TTC549 (cell line): ENCODE results near the gene NPTX1.

Experiments
- FAIRE-seq: peaks from 2 replicates; lab custom pipeline; 2012; peaks lifted over from hg19 to GRCh38; lab: Jason Lieb, UNC

The NPTX1 gene

DNA sequence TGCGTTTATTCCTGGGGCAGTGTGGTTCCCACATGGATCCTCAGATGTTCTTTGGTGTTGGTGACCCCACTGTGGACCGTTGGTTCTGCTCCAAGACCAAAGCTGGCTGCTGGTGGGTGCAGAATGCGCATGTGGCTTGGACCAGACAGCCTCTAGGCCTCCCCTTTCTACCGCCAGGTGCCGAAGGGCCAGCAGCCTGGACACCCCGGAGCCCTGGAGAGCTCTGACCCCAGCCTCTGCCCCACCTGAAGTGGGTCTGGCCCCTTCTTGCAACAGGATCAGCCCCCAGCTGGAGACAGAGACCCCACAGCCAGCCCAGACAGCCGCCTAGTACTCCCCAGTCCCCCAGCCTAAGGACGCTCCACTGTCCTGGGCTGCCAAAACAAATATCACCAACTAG, 18.4 kb downstream of the NPTX1 start:
- FAIRE-seq: no peak

DNA sequence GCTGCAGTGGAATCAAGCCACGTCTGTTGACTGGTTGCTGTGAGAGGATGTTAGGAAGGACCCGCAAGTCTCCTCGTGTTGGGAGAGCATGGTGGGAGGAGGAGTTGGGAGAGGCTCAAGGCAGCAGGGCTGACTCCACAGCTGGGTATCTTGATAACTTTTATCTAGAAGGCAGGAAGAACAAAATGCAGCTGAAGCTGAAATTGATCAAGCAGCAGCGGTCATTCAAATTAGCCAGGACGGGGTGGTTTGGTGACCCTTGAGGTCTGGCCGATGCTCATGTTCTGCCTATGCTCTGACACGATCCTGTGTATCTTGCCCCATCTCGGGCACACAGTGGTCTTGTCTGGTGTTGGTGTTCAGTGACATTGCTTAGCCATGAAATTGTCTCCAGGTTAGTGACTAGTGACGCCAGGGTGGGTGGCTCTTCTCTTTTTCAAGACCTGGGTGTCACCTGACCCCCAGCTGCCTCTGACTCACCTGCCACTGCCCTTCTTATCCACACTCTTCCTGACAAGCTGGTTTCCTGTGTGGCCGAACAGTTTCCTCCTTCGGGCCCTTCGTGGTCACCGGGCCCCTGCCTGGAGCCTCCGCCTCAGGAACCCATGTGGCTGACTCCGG, 19.1 kb downstream of the NPTX1 start:
- FAIRE-seq: no peak

DNA sequence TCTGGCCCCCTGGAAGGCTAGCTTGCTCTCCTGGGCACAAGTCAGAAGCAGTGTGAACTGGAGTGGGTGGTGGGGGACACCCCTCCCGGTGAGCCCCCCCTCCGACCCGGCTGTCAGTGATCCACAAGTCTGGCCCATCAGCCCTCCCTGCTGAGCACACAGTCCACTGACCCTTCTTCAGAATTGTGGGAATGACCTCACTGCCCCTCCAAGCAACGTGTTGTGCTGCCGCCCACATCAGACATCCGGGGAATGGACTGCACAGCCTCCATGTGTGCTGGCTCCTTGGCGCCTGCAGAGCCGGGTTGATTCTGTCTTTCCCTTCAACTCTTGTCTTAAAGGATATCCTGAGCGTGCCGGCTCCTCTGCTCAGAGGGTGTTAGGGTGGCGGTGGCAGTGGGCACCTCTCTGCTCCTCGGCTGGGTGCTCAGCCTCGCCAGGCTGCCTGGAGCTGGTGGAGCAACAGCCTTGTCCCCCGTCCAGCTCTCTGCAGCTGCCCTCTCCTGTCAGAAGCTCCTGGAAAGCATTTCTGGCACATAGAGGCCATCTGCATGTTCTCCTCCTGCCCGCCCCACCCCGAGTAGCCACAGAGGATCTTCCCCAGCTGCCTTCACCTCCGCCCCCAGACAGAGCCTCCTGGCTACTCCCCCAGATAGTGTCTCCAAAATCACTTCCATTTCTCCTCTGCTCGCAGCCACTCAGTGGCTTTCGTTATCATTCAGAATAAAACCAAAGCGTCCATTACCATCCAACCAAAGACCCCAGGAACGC, 19.8 kb downstream of the NPTX1 start:
- no peak for FAIRE-seq

DNA sequence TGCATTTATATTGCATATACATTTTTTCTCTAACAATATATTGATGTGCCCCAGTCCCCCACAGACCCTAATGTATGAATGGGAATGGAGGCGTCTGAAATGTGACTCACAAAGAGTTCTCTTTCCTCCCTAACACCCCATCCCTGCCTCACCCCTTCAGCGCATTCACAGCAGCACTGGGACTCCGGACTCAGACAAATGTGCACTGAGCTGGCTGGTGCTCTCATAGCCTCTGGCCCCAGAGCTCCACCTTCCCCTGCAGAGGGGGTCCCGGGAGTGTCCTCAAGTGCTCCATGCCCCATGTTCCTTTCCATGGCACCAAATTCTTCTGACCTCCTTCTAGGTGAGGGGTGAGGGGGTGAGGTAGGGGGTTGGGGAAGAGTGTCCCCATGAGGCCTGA, 20.6 kb downstream of the NPTX1 start:
- no peak for FAIRE-seq

DNA sequence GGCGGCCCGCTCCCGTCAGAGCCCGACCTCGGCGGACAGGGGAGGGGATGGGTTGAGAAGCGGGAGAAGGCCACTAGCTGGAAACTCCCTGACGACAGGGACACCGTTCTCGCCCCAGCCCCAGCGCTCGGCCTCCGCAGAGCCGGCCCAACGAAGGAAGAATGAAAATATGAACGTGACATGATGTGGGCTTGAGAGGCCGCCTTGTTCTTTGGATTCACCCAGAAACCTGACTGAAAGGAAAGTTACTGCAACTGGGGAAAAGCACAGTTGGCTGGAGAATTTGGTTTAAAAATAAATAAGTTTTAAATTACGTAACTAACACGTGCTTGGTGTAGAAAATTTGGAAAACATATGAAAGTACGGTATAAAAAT, 21.1 kb downstream of the NPTX1 start:
- no peak for FAIRE-seq

DNA sequence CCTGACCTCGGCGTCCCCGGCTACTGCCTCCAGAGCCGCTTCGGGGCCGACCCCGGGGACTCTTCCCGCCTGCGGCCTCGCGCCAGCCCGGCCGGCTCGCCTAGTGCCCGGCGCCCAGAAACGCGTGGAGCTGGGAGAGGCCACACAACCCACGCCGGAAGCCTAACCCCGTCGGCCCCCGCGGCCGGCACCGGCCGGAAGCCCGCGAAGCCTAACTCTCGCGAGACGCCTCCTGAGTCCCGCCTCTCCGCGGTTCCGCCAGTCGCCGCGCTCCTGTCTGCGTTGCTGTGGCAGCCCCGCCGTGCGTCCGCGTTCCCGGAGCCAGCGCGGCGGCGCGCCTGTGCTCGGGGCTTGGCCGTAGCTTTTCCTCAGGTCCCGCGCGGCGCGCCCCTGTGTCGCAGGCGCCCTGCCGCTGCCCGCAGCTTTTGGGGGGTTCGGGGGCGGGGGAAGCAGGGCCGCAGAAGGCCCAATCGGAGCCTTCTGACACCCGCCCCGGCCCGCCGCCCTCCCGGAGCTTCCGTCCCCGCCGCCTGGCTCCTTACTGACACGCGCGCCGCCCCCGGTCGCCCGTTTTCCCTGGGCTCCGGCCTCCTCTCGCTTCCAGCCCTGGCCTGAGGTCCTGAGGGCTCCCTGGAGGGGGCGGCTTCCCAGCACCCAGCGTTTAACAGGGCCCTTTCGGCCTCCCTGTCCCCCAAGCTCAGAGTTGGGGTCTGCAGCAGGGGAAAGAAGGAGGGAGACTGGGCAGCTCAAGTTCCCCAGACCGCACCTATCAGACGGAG, 21.7 kb downstream of the NPTX1 start:
- FAIRE-seq: no peak

DNA sequence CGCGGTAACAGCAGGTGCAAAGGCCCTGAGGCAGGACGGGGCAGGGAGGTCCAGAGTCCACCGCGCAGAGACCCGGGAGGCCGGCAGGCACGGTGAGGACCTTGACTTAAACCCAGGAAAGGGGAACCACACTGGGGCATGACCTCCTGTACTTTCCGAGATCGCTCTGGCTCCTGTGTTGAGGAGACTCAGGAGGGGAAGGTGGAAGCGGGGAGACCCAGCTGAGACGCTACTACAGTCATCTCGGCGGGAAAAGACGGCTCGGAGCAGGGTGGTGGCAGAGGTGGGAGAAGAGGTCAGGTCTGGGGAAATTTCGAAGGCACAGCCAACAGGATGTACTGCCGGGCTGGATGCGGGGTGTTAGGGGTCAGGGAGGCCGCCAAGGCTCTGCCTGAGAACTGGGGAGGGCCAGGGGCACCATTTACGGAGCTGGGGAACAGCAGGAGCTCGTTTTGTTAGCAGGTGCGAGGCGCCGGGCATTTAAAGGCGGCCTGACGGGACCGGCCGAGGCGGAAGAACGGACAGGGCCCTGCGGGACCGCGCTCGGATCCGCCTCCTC, 22.3 kb downstream of the NPTX1 start:
- FAIRE-seq: no peak

DNA sequence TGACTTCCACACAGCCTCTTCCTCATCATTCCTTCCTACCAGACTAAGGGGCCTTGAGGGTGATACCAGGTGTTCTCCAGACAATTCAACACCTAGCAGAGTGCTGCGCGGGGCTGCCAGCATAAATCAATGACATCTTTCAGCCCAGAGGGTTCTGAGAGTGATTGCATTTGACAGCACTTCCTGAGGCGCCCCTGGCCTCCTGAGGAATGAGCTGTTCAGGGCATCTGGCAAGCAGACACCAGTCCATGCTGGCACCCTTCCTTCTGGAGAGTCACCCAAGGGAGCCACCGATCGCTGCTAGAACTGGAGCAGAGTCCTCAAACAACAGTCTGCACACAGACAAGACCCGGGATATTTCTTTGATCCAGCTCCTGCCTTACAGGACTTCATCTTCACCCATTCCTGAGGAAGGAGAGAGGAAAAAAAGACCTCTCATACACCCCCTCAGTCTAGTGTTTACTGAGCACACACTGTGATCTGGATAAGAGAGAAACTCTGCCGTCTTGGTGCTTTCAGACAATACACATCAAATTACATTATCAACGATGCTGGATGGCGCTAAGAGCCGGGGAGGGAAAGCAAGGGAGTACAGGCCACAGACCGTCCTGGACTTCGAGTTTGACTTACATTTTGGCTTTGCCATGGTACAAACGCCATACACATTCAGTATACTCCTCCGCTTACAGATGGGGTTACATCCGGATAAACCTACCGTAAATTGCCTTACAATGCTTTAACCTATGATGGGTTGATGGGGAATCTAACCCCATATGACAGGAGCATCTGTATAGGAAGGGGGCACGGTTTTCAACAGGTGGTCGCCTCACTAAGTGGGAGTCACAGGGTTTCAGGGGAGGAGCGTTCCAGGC, 23.0 kb downstream of the NPTX1 start:
- FAIRE-seq: no peak

DNA sequence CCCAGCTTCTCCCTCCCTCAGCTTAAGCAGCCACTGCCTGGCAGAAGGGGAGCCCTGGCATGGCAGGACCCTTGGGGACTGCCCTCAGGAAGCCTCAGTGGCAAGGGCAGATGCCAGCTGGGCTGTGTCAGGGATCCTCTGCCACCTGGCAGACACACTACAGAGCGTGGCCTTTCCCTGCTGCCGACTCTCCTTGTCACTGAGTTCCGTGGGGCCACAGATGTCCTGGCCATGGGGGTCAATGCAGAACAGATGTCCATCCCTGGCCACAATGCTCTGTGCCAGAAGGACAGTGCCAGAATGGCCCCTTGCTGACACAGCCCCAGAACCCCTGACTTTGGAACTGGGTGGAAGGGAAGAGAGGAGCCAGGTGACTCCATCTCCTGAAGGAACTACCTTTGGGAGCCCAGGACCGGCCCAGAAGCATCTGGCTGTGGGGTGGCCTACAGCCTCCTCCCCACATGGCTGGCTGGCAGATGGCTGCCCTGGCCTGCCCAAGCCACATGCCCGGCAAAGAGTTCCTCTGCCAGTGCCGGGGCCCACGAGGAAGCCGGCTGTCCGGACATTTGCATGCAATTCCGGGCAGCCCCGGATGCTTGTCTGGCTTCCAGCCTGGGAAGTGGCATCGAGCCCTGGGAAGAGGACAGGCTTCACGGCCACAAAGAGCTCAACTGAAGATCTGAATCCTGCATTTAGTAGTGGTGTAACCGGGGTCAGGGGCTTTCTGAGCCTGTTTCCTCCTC, 24.1 kb downstream of the NPTX1 start:
- no peak for FAIRE-seq

DNA sequence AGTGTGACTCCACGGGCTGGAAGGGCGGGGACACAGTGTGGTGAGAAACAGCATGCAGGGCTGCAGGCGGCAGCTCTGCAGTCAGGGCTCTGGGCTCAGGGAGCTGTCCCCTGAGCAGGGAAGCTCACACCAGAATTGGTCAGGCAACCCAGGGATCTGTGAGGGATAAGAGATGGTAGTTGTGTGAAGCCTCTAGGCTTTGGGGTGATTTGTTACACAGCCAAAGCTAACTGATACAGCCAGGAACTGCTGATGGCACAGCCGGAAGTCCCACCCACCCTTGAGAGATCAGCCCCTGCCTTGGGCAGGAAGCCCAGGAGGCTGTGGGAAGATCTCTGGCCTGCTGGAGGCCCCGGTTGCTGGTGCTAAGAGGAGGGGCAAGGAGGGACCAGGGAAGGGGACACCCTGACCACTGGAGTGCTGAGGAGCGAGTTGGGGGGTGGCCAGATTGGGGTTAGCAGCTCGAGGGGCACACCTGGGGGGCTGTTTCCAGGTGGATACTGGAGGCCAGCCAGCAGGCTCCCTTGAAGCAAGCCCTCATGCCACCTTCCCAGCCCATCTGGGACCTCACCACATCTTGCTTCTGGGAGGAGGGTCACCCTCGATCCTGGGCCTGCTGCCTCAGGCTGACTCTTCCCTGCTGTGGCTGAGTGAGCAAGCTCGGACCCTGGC, 25.2 kb downstream of the NPTX1 start:
- FAIRE-seq: no peak

DNA sequence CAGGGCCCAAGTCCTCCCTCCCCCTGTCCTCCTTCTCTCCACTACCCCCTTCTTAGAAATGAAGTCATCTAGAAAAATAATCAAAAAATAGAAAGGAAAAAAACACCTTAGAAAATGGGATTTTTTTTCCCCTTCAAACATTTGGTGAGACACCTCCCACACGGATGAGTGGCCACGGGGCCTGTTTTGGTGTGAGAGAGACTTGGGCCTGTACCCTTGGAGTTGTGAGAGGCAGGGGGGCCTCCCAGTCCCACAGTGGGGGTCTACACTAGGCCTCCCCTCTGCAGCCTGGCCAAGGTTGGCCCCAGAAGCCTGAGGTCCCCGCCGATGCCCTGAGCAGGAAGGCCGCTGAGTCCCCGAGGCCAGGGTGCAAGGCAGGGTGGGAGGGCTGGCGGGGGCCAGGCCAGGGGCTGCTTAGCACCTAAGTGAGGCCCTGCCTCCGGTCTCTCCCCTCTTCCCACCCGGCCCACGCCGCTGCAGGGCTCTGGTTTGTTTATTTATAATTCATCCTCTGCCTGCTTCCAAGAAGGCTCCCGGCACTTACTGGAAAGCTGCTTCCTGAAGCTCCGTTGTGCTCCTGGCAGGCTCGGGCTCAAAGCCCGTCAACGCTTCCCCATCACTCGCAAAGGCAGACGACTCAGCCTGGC, 26.4 kb downstream of the NPTX1 start:
- no peak for FAIRE-seq

DNA sequence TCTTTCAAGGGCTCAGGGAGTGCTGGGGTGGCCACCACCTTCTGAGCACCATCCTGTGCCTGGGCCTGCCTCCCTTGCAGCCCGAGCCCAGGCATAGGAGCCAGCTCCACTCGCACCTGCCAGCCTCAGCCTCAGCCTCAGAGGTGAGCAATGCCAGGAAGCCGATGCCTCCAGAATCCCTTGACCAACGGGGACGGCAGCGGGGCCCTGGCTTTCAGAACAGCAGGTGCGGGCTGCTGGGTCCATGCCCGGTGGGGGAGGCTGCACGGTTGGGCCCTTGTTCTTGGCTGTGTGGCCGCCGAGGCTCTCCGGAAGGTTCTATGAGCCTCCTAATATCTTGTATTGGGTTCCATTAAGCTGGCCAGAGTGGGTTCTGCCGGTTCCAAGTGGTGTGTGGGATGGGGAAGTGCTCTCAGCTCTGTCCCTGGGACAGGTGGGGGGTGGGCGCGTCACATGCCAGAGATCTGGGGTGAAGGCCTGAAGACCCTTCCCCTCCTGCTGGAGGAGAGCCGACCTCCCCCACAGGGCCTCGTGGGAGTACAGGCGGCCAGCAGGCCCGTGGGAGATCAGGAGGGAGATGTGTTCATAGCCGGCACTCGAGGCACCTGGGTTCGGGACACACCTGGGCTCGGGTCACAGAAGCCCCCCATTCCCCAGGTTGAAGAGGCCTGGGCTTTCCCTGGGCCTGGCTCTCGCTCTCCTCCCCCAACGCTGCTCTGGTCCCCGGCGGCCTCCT, 27.0 kb downstream of the NPTX1 start:
- FAIRE-seq: no peak

DNA sequence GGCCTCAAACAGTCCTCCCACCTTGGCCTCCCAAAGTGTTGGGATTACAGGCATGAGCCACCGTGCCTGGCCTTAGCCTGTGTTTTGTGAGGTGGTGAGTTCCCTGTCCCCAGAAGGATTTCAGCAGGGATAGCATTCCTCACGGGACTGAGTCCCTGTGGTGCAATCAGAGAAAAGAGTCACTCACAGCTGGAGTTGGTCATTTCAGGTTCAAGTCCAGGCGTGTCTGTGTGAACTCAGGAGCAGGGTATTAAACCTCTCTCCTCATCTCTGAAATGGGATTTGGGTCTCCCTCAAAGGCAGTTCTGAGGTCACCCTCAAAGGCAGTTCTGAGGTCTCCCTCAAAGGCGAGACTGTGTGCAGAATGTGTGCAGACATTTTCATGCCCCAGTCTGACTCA, 28.6 kb downstream of the NPTX1 start:
- FAIRE-seq: no peak

DNA sequence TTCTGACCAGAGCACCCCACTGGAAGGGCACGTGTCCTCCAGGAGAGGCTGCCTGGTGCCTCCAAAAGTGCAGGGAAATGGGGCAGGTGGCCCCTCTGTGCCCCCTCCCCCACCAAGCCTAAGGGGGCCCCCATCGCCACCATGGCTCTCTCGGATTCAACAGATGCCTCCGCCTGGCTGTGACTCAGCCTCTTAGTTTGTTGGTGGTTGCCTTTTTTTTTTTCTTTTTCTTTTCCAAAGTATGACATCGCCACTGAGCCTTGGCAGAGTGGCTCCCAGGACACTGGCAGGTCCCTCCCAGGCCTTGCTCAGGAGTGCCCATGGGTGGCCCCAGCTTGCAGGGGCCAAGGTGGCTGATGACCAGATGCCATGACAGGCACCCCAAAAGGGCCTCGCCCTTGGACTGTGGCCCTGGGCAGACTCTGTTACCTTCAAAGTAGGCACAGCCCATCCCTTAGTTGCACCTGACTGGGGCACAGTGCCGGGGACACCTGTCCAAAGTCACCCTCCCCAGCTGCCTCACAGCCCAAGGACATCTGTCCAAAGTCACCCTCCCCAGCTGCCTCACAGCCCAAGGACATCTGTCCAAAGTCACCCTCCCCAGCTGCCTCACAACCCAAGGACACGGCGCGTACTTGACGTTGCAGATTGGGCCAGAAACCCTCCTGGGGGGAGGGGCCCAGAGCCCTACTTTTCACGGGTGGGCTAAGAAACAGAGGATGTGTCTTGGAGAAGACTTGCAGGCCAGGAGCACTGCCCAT, 29.6 kb downstream of the NPTX1 start:
- no peak for FAIRE-seq

DNA sequence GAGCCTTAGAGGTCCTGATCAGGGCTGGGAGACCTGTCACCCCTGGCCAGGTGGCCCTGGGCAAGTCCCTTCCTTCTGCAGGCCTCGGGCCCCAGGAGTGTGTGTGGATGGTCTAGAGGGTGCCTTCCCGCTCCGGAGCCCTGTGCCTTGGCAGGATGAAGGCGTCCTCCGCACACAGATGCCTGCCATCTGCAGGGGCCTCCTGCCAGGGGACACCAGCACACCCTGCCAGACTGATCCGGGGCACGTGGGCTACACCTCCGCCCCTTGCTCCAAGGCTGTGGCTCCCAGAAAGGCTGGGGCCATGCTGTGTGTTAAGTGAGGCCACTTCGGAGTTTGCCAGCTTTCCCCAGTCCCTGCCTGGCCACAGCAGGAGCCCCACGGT, 30.7 kb downstream of the NPTX1 start:
- no peak for FAIRE-seq

DNA sequence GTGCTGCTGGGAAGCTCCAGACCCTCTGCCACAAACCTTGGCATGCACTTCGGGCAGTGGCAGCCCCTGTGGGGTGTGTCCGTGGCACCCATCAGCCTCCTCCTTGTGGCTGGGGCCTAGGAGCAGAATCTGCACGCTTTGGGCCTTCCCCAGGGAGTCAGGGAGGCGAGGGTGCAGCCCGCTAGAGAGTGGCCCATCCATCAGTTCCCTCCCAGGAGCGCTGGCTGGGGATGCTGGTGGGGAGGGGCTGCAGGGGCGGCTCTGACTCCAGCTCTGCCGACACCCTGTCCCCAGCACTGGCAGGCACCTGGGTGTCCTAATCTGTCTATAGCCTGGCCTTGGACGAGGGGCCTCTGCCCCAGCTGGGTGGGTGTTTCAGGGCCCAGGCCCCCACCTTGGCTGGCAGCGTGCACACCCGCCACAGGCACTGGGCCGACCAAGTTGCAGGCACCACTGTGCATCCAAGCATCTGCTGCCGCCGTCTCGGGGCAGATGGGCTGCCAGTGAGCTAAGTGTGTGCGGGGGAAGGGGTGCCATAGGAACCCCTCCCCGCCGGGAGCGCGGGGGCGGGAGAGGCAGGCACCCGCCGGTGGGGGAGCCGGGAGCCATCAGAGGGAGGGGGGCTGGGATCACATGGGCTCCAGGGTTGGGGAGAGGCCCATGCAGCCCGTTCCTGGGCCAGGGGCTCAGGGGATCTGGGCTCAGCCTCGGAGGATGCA, 31.2 kb downstream of the NPTX1 start:
- FAIRE-seq: no peak

DNA sequence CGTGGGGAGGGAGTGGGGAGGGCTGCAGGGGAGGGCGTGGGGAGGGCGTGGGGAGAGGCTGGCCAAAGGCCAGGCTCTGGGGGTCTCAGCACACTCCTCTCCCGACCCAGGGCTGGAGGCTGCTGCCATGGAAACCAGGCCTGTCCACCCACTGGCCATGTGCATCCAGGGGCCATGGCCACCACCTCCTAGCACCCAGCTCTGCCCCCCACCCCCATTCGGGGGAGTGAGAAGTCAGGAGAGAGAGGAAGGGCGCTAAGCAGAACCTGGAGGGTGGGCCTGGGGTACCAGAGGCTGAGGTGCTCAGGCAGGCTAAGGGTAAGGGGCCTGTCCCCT, 31.8 kb downstream of the NPTX1 start:
- FAIRE-seq: no peak

DNA sequence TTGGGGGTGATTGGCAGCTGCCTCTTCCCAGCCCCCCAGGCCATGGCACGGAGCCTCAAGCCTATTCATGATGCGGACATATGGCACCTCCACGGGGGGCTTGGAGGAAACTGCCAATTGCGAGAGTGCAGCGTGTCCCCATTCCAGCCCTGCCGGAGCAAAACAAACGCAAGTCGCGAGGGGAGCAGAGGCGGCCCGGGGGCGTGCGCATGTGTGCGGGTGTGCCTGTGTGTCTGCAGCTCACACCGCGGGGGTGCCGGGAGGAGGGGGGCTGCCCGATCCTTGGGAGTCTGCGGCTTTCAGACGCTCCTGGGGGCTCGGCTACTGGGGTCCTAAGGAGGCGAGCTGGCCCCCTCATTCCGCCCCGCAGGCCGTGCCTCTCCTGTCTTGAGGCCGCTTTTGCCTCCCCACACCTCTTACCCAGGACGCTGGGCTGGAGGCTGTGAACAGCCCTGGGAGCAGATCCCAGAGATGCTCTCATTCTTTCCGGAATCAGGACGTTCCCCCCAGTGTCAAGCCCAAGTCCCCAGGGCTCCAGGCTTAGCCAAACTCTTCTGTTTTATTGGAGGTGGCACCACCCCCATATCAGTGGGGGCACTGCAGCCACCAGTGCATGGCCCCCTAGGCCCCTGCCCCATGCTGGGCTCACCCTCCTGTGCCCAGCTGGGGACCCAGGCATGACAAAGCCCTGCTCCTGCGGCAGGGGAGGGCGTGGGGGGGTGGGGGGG, 32.3 kb downstream of the NPTX1 start:
- no peak for FAIRE-seq
